Activated naive CD4-positive, alpha-beta T cell treated with anti-CD3 and anti-CD28 coated beads, Interleukin-2, amount 50 U/mL, for 24 hours (primary cell): ENCODE data around the gene RABL6.
A peak's percentile ranks its signal among the peaks of the same experiment; 100 is the strongest.
"Not testable (repeated sequence)": the region's sequence is repeated elsewhere in the genome, so short reads cannot be mapped to it uniquely, and the experiment has no call there.

Experiments used
- H3K27ac Mint-ChIP-seq: one replicate; pipeline ENCODE4 v1.8.0; 2021; ENCODE audit warnings: mild to moderate bottlenecking, mixed read lengths
- H3K27me3 Mint-ChIP-seq: one replicate; pipeline ENCODE4 v1.8.0; 2021; ENCODE audit warnings: mixed read lengths
- H3K36me3 Mint-ChIP-seq: one replicate; pipeline ENCODE4 v1.8.0; 2021; ENCODE audit warnings: mixed read lengths
- H3K4me1 Mint-ChIP-seq: one replicate; pipeline ENCODE4 v1.8.0; 2021; ENCODE audit warnings: mixed read lengths
- H3K4me3 Mint-ChIP-seq: one replicate; pipeline ENCODE4 v1.8.0; 2021; ENCODE audit warnings: mild to moderate bottlenecking, mixed read lengths
- H3K9me3 Mint-ChIP-seq: one replicate; pipeline ENCODE4 v1.8.0; 2021; ENCODE audit warnings: mixed read lengths

The RABL6 gene

DNA sequence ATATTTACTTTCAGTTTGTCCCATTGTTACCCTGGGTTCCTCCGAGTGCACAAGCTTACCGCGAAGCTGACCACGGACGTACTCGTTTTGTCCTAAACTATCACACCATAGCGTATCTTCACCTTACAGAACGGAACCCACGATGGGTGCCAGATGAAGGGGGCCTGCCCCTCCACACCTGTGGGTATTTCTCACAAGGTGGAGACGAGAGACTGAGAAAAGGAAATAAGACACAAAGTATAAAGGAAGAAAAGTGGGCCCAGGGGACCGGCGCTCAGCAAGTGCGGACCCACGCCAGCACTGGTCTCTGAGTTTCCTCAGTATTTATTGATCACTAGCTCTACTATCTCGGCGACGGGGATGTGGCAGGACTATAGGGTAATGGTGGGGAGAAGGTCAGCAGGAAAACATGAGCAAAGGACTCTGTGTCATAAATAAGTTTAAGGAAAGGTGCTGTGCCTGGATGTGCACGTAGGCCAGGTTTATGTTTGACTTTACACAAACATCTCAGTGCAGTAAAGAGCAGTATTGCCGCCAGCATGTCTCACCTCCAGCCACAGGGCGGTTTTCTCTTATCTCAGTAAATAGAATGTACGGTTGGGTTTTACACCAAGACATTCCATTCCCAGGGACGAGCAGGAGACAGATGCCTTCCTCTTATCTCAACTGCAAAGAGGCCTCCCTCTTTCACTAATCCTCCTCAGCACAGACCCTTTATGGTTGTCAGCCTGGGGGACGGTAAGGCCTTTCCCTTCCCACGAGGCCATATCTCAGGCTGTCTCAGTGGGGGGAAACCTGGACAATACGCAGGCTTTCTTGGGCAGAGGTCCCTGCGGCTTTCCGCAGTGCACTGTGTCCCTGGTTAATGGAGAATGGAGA lies 18.9 kb upstream of the RABL6 start:
- not testable (repeated sequence) for H3K27ac Mint-ChIP-seq, H3K4me3 Mint-ChIP-seq, H3K9me3 Mint-ChIP-seq, H3K27me3 Mint-ChIP-seq, H3K36me3 Mint-ChIP-seq
- H3K4me1 Mint-ChIP-seq, result peaks cover 22% of the 10 kb centered on the region

DNA sequence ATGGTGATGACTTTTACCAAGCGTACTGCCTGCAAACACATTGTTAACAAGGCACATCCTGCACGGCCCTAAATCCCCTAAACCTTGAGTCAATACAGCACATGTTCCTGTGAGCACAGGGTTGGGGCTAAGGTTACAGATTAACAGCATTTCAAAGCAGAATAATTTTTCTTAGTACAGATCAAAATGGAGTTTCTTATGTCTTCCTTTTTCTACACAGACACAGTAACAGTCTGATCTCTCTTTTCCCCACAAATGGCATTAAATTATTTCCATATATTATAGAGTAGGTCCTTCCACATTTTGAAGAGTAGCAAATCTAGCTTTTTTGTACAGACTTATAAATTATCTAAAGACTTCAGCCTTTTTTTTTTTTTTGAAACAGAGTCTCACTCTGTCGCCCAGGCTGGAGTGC lies 18.2 kb upstream of the RABL6 start:
- no peak overlapping the region for H3K27ac Mint-ChIP-seq
- peaks cover 22% of the 10 kb centered on the region for H3K4me1 Mint-ChIP-seq
- no peaks in the 10 kb centered on the region for H3K9me3 Mint-ChIP-seq
- H3K36me3 Mint-ChIP-seq, result peaks cover 2% of the 10 kb centered on the region
- H3K4me3 Mint-ChIP-seq, result no peak overlapping the region
- no peaks in the 10 kb centered on the region for H3K27me3 Mint-ChIP-seq

DNA sequence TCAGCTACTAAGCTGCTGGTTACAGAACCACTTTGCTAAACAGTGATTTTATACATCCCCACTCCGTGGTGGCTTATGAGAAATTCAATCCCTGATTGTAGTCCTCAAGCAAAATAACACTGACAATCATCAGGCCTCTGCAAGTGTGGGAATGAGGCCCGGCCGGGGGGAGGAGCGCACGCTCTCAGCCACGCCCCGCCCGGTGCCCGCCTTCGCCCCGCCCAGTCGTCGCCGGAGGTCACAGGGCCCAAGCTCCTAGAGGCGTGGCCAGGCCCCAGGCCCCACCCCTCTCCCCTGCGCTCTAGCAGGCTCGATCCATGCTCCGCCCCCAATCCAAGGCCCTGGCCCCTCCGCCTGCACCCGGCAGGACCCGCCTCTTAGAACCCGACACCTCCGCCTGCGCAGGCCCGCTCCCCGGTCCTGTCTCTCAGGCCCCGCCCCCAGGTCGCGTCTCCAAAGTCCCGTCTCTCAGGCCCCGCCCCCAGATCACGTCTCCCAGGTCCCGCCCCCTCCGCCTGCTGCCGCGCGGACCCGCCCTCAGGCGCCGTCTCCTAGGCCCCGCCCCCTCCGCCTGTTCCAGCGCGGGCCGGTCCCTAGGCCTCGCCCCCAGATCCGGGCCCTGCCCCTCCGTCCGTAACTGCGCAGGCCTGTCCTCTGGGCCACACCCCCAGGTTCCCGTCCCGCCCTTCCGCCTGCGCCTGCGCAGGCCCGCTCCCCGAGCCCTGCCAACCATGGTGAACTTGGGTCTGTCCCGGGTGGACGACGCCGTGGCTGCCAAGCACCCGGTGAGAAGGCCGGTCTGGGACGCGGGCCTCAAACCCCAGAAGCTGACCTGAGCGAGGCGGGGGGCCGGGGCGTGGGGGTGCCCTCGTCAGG lies 16.9 kb upstream of the RABL6 start, which contains the start of gene TMEM141:
Gene TMEM141, plus strand, starts transcription at position 705 of the 876 bp plus-strand sequence. Its CDS starts 27 bp downstream, at position 732.
- H3K4me3 Mint-ChIP-seq, result peak within 1 kb of the TSS; percentile 86
- H3K36me3 Mint-ChIP-seq, result peaks cover 2% of the 10 kb centered on the region
- H3K9me3 Mint-ChIP-seq, result no peaks in the 10 kb centered on the region
- H3K4me1 Mint-ChIP-seq, result peaks cover 22% of the 10 kb centered on the region
- peak within 1 kb of the TSS; percentile 85 for H3K27ac Mint-ChIP-seq
- H3K27me3 Mint-ChIP-seq, result no peaks in the 10 kb centered on the region

DNA sequence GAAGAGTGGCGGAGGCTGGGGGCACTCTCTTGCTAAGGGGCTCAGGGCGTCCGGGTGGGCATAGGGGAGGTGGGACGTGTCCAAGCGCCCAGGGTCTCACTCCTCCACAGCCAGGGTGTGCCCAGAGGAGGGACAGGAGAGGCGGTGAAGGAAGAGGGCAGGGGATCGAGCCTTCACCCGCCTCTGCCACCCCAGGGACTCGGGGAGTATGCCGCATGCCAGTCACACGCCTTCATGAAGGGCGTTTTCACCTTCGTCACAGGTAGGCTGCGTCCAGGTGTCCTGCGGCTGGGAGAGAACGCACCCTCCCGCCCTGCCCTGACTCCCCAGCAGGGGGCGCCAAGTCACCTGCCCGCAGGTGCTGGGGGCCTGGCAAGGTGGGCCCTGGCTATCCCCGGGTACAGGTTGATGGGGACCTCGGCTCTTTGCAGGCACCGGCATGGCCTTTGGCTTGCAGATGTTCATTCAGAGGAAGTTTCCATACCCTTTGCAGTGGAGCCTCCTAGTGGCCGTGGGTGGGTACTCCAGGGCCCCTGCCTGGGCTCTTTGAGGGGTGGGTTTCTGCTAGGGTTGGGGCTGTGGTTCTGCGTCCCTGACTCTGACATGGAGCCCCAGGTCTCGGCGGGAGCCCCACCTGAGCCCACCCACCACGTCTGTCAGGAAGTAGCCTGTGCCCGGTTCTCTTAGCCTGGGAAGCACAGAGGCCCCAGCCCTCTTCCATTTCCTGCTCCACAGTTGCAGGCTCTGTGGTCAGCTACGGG lies 16.1 kb upstream of the RABL6 start:
- Mint-ChIP-seq H3K36me3 (peaks cover 2% of the 10 kb centered on the region), H3K4me3 (peak overlapping the region; percentile 86), H3K9me3 (no peaks in the 10 kb centered on the region), H3K4me1 (peaks cover 28% of the 10 kb centered on the region), H3K27ac (no peak overlapping the region), H3K27me3 (no peaks in the 10 kb centered on the region)

DNA sequence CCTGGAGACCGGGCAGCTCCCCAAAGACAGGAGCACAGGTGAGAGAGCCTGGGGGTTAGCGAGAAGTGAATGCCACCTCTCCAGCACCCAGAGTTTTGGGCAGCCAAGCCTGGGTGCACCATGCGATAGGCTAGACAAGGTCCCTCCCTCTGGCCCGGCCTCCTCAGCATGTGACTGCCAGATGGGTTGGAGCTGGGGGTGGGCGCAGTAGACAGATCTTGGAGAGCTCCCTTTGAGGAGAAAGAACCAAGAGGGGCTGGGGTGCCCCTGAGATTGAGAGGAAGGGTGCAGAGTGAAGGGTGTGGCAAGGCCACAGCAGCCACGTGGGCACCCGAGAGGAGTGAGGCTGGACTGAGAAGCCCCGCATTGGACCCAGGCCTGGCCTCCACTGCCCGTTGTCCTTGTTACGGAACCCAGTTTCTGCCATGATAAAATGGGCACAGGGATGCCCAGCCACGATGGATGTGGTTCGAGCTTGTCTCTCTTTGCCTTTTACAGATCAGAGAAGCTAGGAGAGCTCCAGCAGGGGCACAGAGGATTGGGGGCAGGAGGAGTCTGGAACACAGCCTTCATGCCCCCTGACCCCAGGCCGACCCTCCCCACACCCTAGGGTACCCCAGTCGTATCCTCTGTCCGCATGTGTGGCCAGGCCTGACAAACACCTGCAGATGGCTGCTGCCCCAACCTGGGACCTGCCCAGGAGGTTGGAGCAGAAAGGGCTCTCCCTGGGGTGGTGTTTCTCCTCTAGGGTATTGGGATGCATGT lies 15.2 kb upstream of the RABL6 start:
- peaks cover 2% of the 10 kb centered on the region for H3K36me3 Mint-ChIP-seq
- H3K4me1 Mint-ChIP-seq, result peaks cover 26% of the 10 kb centered on the region
- H3K27ac Mint-ChIP-seq, result no peak overlapping the region

DNA sequence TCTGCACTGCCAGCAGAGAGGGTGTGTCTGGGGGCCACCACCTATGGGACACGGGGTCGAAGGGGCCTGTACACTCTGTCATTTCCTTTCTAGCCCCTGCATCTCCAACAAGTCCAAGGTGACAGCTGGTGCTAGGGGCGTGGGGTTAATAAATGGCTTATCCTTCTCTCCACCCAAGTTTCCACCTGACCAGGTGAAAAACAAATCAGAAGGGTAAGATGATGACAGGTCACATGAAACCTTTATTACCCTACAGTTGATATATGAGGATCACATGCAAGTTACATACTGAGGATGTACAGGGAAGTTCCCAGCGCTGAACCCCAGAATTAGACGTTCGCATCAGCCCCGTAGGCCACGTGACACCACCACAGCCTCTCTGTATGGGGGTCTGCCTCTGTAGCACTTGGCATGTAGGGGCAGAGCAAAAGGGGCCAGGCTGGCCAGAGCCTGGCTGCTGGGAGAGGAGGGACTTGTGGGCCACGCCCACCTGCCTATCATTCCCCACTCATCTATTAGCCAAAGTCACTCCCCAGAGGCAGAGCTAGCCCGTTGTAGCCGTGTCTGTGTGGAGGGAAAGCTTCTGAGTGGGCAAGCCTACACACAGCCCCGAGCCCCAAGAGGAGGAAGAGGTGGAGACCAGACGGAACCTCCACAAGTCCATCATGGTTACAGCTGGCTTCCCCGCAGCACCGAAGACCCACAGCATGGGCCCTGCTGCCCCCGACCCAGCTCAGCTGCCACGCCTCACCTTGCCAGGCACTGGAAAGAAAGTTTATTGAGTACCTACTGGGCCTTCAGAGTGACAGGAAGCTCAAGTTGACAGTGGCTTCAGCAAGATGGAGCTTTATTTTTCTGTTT lies 14.4 kb upstream of the RABL6 start:
- H3K27ac Mint-ChIP-seq, result peak overlapping the region; percentile 62
- peak overlapping the region; percentile 2 for H3K4me3 Mint-ChIP-seq
- H3K27me3 Mint-ChIP-seq, result no peaks in the 10 kb centered on the region
- H3K4me1 Mint-ChIP-seq, result peaks cover 17% of the 10 kb centered on the region
- H3K36me3 Mint-ChIP-seq, result peaks cover 2% of the 10 kb centered on the region
- no peaks in the 10 kb centered on the region for H3K9me3 Mint-ChIP-seq

More for the DNA sequence above, 15.2 kb upstream of the RABL6 start:
- peak overlapping the region; percentile 86 for H3K4me3 Mint-ChIP-seq
- no peaks in the 10 kb centered on the region for H3K27me3 Mint-ChIP-seq
- no peaks in the 10 kb centered on the region for H3K9me3 Mint-ChIP-seq

DNA sequence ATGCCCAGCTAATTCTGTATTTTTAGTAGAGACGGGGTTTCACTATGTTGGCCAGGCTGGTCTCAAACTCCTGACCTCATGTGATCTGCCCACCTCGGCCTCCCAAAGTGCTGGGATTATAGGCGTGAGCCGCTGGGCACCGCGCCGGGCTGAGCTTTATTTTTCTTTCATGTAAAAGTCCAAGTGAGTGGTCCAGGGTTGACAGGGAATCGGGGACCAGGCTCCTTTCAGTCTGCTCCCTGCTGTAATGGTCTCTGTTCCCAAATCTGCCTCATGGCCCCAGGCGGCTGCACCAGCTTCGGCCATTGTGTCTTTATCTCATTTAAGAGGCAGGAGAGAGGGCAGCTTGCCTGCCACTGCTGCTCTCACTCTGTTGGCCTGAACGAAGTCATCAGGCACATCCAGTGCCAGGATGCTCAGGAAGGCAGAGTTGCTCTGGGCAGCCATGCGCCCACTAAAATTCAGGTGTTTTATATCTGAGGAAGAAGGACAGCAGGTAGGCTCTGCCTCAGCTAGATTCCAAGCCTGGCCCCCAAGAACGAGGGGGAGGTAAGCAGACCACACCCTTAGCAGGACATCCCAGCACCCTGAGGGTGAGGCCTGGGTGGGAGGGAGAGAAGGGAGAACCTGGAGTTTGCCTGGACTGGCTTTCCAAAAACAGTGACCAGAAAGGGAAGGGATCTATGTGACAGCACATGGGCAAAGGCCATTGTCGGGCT lies 13.3 kb upstream of the RABL6 start:
- no peaks in the 10 kb centered on the region for H3K9me3 Mint-ChIP-seq

DNA sequence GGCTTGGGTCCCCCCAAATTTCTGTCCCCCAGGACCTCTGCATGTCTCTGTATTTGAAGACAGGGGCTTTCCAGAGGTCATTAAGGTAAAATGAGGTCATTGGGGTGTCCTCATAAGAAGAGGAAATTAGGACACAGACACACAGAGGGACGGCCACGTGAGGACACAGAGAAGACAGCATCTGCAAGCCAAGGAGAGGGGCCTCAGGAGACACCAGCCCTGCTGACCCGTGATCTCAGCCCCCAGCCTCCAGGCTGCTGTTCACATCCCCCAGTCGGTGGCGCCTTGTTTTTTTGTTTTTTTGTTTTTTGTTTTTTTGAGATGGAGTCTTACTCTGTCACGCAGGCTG lies 12.8 kb upstream of the RABL6 start:
- Mint-ChIP-seq H3K27ac (no peak overlapping the region), H3K4me3 (no peak overlapping the region), H3K4me1 (peaks cover 17% of the 10 kb centered on the region), H3K27me3 (no peaks in the 10 kb centered on the region), H3K9me3 (no peaks in the 10 kb centered on the region), H3K36me3 (peaks cover 2% of the 10 kb centered on the region)

More for the DNA sequence above, 13.3 kb upstream of the RABL6 start:
- Mint-ChIP-seq H3K27me3 (no peaks in the 10 kb centered on the region), H3K4me1 (peaks cover 16% of the 10 kb centered on the region), H3K4me3 (no peak overlapping the region), H3K36me3 (peaks cover 2% of the 10 kb centered on the region), H3K27ac (no peak overlapping the region)

DNA sequence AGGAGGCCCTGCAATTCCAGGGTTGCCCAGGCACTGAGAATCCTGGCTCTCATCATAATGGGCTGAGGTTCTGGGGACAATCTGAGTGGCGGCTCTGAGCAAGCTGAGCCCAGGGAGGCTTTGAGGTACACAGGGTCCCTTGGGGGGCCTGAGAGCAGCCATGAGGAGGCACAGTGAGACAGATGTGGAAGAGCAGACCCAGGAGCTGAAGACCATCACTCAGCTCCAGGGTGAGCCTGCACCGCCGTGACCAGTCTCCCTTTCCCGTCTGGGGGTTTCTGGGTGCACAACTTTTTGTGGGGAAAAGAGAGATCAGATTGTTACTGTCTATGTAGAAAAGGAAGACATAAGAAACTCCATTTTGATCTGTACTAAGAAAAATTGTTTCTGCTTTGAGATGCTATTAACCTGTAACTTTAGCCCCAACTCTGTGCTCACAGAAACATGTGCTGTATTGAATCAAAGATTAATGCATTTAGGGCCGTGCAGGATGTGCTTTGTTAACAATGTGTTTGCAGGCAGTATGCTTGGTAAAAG lies 11.4 kb upstream of the RABL6 start, which contains the start of gene CCDC183:
Gene CCDC183, plus strand, starts transcription at position 101 of the 537 bp plus-strand sequence. Its CDS starts 60 bp downstream, at position 161.
- Mint-ChIP-seq H3K27ac (no peak within 1 kb of the TSS), H3K4me3 (no peak within 1 kb of the TSS), H3K36me3 (peaks cover 2% of the 10 kb centered on the region), H3K4me1 (peaks cover 27% of the 10 kb centered on the region), H3K27me3 (no peaks in the 10 kb centered on the region), H3K9me3 (no peaks in the 10 kb centered on the region)

DNA sequence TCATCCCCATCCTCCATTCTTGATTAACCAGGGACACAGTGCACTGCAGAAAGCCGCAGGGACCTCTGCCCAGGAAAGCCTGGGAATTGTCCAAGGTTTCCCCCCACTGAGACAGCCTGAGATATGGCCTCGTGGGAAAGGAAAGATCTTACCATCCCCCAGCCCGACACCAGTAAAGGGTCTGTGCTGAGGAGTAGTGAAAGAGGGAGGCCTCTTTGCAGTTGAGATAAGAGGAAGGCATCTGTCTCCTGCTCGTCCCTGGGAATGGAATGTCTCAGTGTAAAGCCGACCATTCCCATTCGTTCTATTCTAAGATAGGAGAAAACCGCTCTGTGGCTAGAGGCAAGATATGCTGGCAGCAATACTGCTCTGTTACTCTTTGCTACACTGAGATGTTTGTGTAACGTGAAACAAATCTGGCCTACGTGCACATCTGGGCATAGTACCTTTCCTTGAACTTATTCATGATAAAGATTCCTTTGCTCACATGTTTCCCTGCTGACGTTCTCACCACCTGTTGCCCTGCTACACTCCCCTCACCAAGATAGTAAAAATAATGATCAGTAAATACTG lies 10.9 kb upstream of the RABL6 start:
- not testable (repeated sequence) for H3K27me3 Mint-ChIP-seq, H3K4me3 Mint-ChIP-seq, H3K36me3 Mint-ChIP-seq, H3K27ac Mint-ChIP-seq, H3K9me3 Mint-ChIP-seq
- H3K4me1 Mint-ChIP-seq, result peaks cover 28% of the 10 kb centered on the region

DNA sequence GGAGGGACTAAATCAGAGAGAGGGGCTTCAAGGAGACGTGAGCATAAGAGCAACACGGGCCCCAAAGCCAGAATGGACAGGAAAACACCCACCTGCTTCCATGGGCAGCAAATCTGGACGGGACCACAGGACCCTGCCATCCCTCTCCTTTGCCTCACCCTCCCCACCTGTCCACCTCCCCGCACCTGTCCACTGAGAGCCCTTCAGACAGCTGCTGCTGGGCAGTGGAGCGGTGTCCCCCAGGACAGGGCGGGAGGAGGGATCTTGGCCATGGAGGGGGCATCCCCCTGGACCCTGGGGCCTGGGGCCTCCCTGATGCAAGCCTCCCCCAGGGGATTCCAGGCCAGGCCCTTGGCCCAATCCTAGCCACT lies 9.1 kb upstream of the RABL6 start:
- H3K4me3 Mint-ChIP-seq, result no peak overlapping the region
- H3K27ac Mint-ChIP-seq, result no peak overlapping the region
- H3K4me1 Mint-ChIP-seq, result peaks cover 22% of the 10 kb centered on the region
- H3K9me3 Mint-ChIP-seq, result no peaks in the 10 kb centered on the region
- H3K27me3 Mint-ChIP-seq, result no peaks in the 10 kb centered on the region
- no peaks in the 10 kb centered on the region for H3K36me3 Mint-ChIP-seq

DNA sequence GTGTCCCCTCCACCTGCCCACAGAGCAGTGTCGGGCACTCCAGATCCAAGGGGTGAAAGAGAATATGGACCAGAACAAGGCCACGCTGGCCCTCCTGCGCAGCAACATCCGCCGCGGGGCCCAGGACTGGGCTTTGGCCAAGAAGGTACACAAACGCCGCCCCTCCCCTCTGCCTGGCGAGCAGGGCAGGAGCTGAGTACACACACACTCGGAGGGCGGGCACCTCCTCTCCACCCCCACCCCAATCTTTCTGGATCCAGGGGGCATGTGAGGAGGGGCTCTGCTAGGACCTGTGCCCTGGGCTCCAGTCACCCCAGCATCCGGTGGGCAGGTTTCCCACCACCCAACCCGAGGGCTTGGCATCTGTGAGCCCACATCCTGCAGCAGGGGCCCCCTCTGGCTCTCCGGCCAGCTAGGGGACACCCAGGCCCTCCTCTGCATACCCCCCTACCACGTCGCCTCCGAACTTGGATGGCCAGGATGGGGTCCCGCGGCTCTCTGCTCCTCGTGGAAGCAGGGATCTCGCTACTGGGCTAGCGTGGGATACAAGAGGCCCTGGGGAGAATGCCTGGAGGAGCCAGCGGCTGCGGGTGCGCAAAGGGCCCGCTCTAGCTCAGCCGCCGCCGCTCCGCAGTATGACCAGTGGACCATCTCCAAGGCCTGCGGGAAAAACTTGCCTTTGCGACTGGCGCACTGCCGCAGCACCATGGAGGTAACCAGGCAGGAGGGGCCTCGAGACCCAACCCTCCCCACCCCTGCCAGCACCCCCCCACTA lies 8.5 kb upstream of the RABL6 start:
- Mint-ChIP-seq H3K9me3 (no peaks in the 10 kb centered on the region), H3K4me3 (peak overlapping the region; percentile 60), H3K36me3 (no peaks in the 10 kb centered on the region), H3K27me3 (no peaks in the 10 kb centered on the region), H3K4me1 (peaks cover 22% of the 10 kb centered on the region), H3K27ac (no peak overlapping the region)
